ENCODE results near the gene NXF1.
A peak's percentile ranks its signal among the peaks of the same experiment; 100 is the strongest.
"Not testable (repeated sequence)": the region's sequence is repeated elsewhere in the genome, so short reads cannot be mapped to it uniquely, and the experiment has no call there.

Gene NXF1

GRCh38 chr11:62841361-62842170, 36.3 kb upstream of the NXF1 start:
- Histone ChIP-seq H3K27me3 (ENCODE audit: insufficient read depth, insufficient read length) (no peaks in the 10 kb centered on the region), H3K4me1 (ENCODE audit: insufficient read depth, insufficient read length) (peaks cover 4% of the 10 kb centered on the region), H3K36me3 (ENCODE audit: insufficient read depth, insufficient read length, low read length) (peaks cover 20% of the 10 kb centered on the region), H3K9me3 (ENCODE audit: insufficient read depth, low read length) (peaks cover 9% of the 10 kb centered on the region), H3K9ac (ENCODE audit: insufficient read length, low read depth) (peak overlapping the region; percentile 88), H3K4me3 (ENCODE audit: insufficient read length, low read depth) (peak overlapping the region; percentile 22)
- TF ChIP-seq ZNF274 (IDR thresholded peaks at IDR 0.05; ENCODE audit: low read depth, low read length) (no peak), SUZ12 (IDR thresholded peaks at IDR 0.05; ENCODE audit: extremely low read depth, insufficient read depth, insufficient read length) (no peak), YY1 (IDR thresholded peaks at IDR 0.05; ENCODE audit: insufficient read depth, insufficient read length) (no peak)
- DNase-seq (ENCODE audit: low read depth, low spot score), result peak; percentile 95

GRCh38 chr11:62840721-62841360, 35.6 kb upstream of the NXF1 start:
- Histone ChIP-seq H3K9ac (ENCODE audit: insufficient read length, low read depth) (peak overlapping the region; percentile 99), H3K36me3 (ENCODE audit: insufficient read depth, insufficient read length, low read length) (peaks cover 28% of the 10 kb centered on the region), H3K4me3 (ENCODE audit: insufficient read length, low read depth) (peak overlapping the region; percentile 41)
- H3K27me3 ChIP-seq (ENCODE audit: insufficient read depth, insufficient read length); H3K9me3 ChIP-seq (ENCODE audit: insufficient read depth, low read length); DNase-seq (ENCODE audit: low read depth, low spot score); H3K4me1 ChIP-seq (ENCODE audit: insufficient read depth, insufficient read length): not testable (repeated sequence)

- TF ChIP-seq ZNF274 (IDR thresholded peaks at IDR 0.05; ENCODE audit: low read depth, low read length) (no peak), YY1 (IDR thresholded peaks at IDR 0.05; ENCODE audit: insufficient read depth, insufficient read length) (peak; percentile 93)
- peaks cover 43% of the 10 kb centered on the region for H3K36me3 ChIP-seq (ENCODE audit: insufficient read depth, insufficient read length, low read length)
- no peaks in the 10 kb centered on the region for H3K9me3 ChIP-seq (ENCODE audit: insufficient read depth, low read length)
- peak; percentile 86 for DNase-seq (ENCODE audit: low read depth, low spot score)
- H3K9ac ChIP-seq (ENCODE audit: insufficient read length, low read depth), result peak within 1 kb of the TSS; percentile 99
- H3K4me3 ChIP-seq (ENCODE audit: insufficient read length, low read depth), result peak within 1 kb of the TSS; percentile 98
- H3K4me1 ChIP-seq (ENCODE audit: insufficient read depth, insufficient read length), result peaks cover 7% of the 10 kb centered on the region
- H3K27me3 ChIP-seq (ENCODE audit: insufficient read depth, insufficient read length), result no peaks in the 10 kb centered on the region
Observed at GRCh38 chr11:62839050-62839945, 34.1 kb upstream of the NXF1 start, which contains the start of gene WDR74. TSS of gene WDR74 (minus strand) at chr11:62839590. CDS start at chr11:62839570, 20 bp downstream.

- no peaks in the 10 kb centered on the region for H3K9me3 ChIP-seq (ENCODE audit: insufficient read depth, low read length)
- DNase-seq (ENCODE audit: low read depth, low spot score), result no peak
- peaks cover 64% of the 10 kb centered on the region for H3K36me3 ChIP-seq (ENCODE audit: insufficient read depth, insufficient read length, low read length)
- H3K9ac ChIP-seq (ENCODE audit: insufficient read length, low read depth), result no peak overlapping the region
- H3K4me1 ChIP-seq (ENCODE audit: insufficient read depth, insufficient read length), result peaks cover 7% of the 10 kb centered on the region
- TF ChIP-seq SUZ12 (IDR thresholded peaks at IDR 0.05; ENCODE audit: extremely low read depth, insufficient read depth, insufficient read length), result no peak
- TF ChIP-seq YY1 (IDR thresholded peaks at IDR 0.05; ENCODE audit: insufficient read depth, insufficient read length), result no peak
- TF ChIP-seq ZNF274 (IDR thresholded peaks at IDR 0.05; ENCODE audit: low read depth, low read length), result no peak
- H3K27me3 ChIP-seq (ENCODE audit: insufficient read depth, insufficient read length), result no peaks in the 10 kb centered on the region
- no peak overlapping the region for H3K4me3 ChIP-seq (ENCODE audit: insufficient read length, low read depth)
Observed at GRCh38 chr11:62835336-62835735, 30.1 kb upstream of the NXF1 start.

GRCh38 chr11:62832336-62833234, 27.3 kb upstream of the NXF1 start, which contains the start of gene TEX54:
TSS of gene TEX54 (minus strand) at chr11:62832841.
- Histone ChIP-seq H3K4me1 (ENCODE audit: insufficient read depth, insufficient read length) (peaks cover 8% of the 10 kb centered on the region), H3K4me3 (ENCODE audit: insufficient read length, low read depth) (peak within 1 kb of the TSS; percentile 93), H3K36me3 (ENCODE audit: insufficient read depth, insufficient read length, low read length) (peaks cover 67% of the 10 kb centered on the region), H3K27me3 (ENCODE audit: insufficient read depth, insufficient read length) (no peaks in the 10 kb centered on the region), H3K9me3 (ENCODE audit: insufficient read depth, low read length) (no peaks in the 10 kb centered on the region), H3K9ac (ENCODE audit: insufficient read length, low read depth) (peak within 1 kb of the TSS; percentile 96)
- DNase-seq (ENCODE audit: low read depth, low spot score), result no peak
- TF ChIP-seq SUZ12 (IDR thresholded peaks at IDR 0.05; ENCODE audit: extremely low read depth, insufficient read depth, insufficient read length) (no peak), YY1 (IDR thresholded peaks at IDR 0.05; ENCODE audit: insufficient read depth, insufficient read length) (no peak), ZNF274 (IDR thresholded peaks at IDR 0.05; ENCODE audit: low read depth, low read length) (no peak)

- H3K4me1 ChIP-seq (ENCODE audit: insufficient read depth, insufficient read length), result peaks cover 7% of the 10 kb centered on the region
- H3K9me3 ChIP-seq (ENCODE audit: insufficient read depth, low read length), result no peaks in the 10 kb centered on the region
- peak within 1 kb of the TSS; percentile 96 for H3K9ac ChIP-seq (ENCODE audit: insufficient read length, low read depth)
- H3K4me3 ChIP-seq (ENCODE audit: insufficient read length, low read depth), result peak within 1 kb of the TSS; percentile 93
- TF ChIP-seq ZNF274 (IDR thresholded peaks at IDR 0.05; ENCODE audit: low read depth, low read length) (no peak), YY1 (IDR thresholded peaks at IDR 0.05; ENCODE audit: insufficient read depth, insufficient read length) (no peak), SUZ12 (IDR thresholded peaks at IDR 0.05; ENCODE audit: extremely low read depth, insufficient read depth, insufficient read length) (no peak)
- no peaks in the 10 kb centered on the region for H3K27me3 ChIP-seq (ENCODE audit: insufficient read depth, insufficient read length)
- peak; percentile 99 for DNase-seq (ENCODE audit: low read depth, low spot score)
- H3K36me3 ChIP-seq (ENCODE audit: insufficient read depth, insufficient read length, low read length), result peaks cover 68% of the 10 kb centered on the region
Observed at GRCh38 chr11:62831520-62832335, 26.5 kb upstream of the NXF1 start, which contains the start of gene STX5. TSS of gene STX5 (minus strand) at chr11:62832051. CDS start at chr11:62831243, 808 bp downstream.
